Activated CD4-positive, alpha-beta T cell treated with anti-CD3 and anti-CD28 coated beads for 1 hour (primary cell): ENCODE data around the gene ZNF592.
"Not testable (repeated sequence)": the region's sequence is repeated elsewhere in the genome, so short reads cannot be mapped to it uniquely, and the experiment has no call there.

ENCODE experiments used
- DNase-seq: peaks from one replicate; pipeline ENCODE4 v3.0.0-alpha.2; 2020

Gene ZNF592

GRCh38 chr15:84748274-84749110 is at the start of gene ZNF592:
Gene ZNF592, plus strand, starts transcription at chr15:84748592. Its CDS starts 34,084 bp downstream, at chr15:84782676.
- DNase-seq = peak; percentile 76

- DNase-seq = no peak
Observed at GRCh38 chr15:84699538-84700191, 48.7 kb upstream of the ZNF592 start.

- no peak for DNase-seq
Observed at GRCh38 chr15:84702961-84703482, 45.4 kb upstream of the ZNF592 start.

- no peak for DNase-seq
Observed at GRCh38 chr15:84703808-84704207, 44.6 kb upstream of the ZNF592 start.

GRCh38 chr15:84714372-84714771 is 34.0 kb upstream of the ZNF592 start:
- no peak for DNase-seq

GRCh38 chr15:84714821-84715220 is 33.6 kb upstream of the ZNF592 start:
- DNase-seq = no peak

- no peak for DNase-seq
Observed at GRCh38 chr15:84715441-84716035, 32.9 kb upstream of the ZNF592 start.

- DNase-seq = peak; percentile 85
Observed at GRCh38 chr15:84716036-84716732, 32.2 kb upstream of the ZNF592 start, which contains the start of gene SEC11A. Gene SEC11A, minus strand, starts transcription at chr15:84716139. Its CDS starts 64 bp downstream, at chr15:84716075.

- no peak for DNase-seq
Observed at GRCh38 chr15:84721371-84721770, 27.0 kb upstream of the ZNF592 start.

- DNase-seq = no peak
Observed at GRCh38 chr15:84722628-84723027, 25.8 kb upstream of the ZNF592 start.

GRCh38 chr15:84725001-84725491 is 23.3 kb upstream of the ZNF592 start:
- DNase-seq = no peak

- no peak for DNase-seq
Observed at GRCh38 chr15:84727429-84727828, 21.0 kb upstream of the ZNF592 start.

- no peak for DNase-seq
Observed at GRCh38 chr15:84731774-84732173, 16.6 kb upstream of the ZNF592 start.

GRCh38 chr15:84734794-84735479 is 13.5 kb upstream of the ZNF592 start:
- peak; percentile 51 for DNase-seq

GRCh38 chr15:84735480-84736061 is 12.8 kb upstream of the ZNF592 start:
- DNase-seq = not testable (repeated sequence)

GRCh38 chr15:84736375-84736774 is 12.0 kb upstream of the ZNF592 start:
- peak; percentile 38 for DNase-seq

GRCh38 chr15:84737005-84737404 is 11.4 kb upstream of the ZNF592 start:
- DNase-seq = no peak

- DNase-seq = no peak
Observed at GRCh38 chr15:84740691-84741090, 7.7 kb upstream of the ZNF592 start.

- no peak for DNase-seq
Observed at GRCh38 chr15:84741121-84741520, 7.3 kb upstream of the ZNF592 start.

GRCh38 chr15:84747416-84748273 is 747 bp upstream of the ZNF592 start:
- DNase-seq = peak; percentile 66
